GM21367 (cell line): ENCODE data around the gene ARHGAP24.

Experiments
- ATAC-seq: cut with Tn5 transposase; IDR thresholded peaks from one replicate; pipeline ENCODE4 v1.9.1; 2021; ENCODE audit not compliant: unreplicated experiment

Gene ARHGAP24

DNA sequence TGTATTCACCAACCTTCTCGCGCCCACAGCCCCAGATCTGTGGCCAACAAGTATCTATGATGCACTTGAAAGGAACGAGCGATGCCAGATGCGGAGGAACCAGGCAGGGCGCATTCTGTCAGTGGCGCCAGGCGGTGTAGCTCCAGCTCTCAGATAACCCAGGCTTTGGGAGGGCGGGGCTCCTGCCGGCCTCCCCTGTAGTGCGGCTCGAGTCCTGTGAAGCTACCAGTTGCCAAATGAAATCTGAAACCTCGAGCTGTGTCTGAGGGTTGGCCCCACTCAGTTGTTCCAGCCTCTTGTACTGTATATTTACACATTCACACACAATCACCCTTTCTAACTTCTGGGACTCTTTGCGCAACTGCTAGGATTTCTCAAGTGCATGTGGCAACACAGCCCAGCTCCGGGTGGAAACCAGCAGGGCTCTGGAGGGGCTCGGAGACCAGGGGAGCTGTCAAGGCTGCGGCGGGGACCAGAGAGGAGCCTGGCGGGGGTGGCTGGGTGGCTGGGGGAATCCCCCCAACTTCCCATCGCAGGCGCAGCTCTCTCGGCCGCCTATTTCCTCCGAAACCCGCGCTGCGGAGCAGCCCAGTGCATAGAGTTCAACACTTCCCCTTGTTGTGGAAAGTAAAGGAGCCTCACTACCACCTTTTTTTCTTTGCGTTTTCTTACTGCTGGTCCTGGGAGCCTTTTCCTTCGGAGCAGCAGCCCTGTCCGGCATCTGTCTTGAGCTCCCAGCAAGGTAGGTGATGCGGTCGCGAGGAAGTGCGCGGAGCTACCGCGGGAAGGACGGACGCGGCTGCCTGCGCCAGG is at the start of gene ARHGAP24:
ARHGAP24 (plus strand) TSS at position 333 of the 813 bp plus-strand sequence.
- ATAC-seq = peak; percentile 88

- no peak for ATAC-seq
Measured at GRCh38 chr4:85426366-85426765, 48.6 kb upstream of the ARHGAP24 start.

DNA sequence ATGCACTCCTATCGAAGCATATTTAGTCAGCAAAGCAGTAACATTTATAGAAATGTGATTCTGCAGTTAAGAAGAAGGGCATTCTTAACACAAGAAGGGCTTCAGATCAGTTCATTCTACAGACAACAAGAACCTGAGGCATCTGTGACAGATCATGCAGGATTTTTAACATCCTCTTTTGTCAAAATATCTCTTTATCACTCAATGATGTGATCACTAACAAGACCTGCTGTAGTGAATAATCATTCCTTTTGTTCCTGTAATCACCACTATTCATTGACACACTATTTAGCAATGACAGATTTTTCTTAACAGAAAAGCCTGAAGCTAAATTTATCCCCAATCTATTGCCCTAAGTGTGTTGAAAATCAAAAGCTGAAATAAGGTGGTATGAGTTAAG is 47.8 kb upstream of the ARHGAP24 start:
- ATAC-seq = no peak

GRCh38 chr4:85430226-85430625 is 44.7 kb upstream of the ARHGAP24 start:
- no peak for ATAC-seq

- no peak for ATAC-seq
Measured at GRCh38 chr4:85430697-85431096, 44.3 kb upstream of the ARHGAP24 start.

DNA sequence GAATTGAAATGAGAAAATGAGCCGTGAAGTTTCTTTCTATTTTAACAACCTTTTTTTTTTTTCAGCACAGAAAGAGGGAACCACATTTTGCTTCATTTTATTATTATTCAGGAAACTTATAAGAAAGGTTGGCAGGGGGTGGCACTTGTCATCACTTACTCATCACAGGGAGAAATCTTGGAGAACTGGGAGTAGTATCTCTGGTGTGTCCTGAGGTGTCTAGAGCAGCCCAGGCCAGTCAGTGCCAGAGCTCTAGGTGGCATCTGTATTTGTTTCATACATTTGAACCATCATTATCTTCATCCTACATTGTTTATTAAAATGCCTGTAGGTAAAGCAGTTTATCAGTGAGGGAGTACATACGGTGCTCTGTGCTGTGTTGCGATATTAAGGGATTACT is 43.8 kb upstream of the ARHGAP24 start:
- ATAC-seq = no peak

- no peak for ATAC-seq
Measured at GRCh38 chr4:85431881-85432485, 43.0 kb upstream of the ARHGAP24 start.

DNA sequence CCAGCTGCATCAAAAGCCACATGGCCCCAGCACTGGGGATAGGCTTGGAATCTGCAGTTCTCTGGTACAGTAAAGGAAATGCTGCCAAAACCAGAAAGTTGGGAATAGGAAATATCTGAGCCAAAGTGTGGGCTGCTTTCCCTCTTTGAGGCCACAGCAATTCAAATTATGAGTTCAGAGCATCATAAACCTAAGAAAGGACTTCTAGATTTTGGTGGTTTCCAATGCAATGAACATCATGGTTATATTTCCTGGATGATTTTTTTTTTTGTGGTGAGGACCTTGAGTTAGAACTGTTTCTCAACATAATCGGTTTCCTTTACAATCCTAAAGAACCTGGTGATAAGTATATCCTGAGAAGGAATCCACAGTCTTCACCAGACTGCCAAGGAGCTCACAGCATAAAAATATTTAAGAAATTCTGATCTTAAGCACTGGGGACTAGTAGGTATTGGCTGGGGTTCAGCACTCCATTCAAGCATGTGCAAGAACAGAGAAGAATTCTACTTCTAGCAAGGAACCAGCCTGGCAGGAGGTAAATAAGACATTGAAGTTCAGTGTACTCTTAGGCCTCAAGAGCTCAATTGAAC is 29.8 kb upstream of the ARHGAP24 start:
- no peak for ATAC-seq

GRCh38 chr4:85446141-85446861 is 28.6 kb upstream of the ARHGAP24 start:
- no peak for ATAC-seq

DNA sequence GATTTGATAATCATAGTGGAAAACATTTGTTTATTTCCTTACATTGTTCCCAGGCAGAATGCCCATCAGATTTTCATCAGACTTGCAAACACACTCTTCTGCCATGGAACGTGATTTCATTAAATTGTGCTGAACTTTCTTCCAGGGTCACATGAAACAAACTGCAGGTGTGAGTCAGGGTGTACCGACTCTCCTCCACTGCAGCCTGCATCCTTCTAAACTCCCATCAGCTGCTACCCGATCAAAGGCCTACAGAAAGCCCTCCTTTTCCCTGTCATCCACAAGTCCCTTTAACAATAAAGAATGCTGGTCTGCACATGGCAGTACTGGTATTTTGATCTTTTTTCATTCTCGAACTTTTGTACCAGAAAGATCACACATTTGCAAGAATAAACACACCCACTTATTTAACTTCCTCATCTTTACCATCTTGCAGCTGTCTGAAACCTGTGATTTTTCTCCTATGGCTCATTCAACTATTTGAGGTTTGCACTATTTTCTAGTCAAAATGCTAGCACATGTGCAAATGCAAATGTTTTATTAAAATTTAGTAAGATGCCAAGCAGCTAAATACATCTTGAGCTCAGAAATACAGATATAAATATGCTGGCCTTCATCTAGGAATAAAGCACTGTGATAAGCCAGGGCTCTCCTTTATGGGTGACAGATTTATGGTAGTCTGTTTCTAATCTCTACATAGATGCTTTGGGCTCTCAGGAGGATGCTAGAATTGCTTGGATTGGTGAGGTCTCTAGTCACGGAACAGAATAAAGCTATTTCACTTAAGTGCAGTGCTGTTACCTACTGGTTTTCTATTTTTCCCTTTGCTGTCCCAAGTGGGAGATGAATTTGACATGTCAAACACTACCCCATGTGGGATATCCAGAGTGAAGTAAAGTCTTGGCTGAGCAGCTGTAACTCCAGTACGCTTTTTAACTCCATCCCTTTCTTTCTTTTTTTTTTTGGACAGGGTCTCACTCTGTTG is 25.8 kb upstream of the ARHGAP24 start:
- peak; percentile 56 for ATAC-seq

GRCh38 chr4:85452058-85452731 is 22.8 kb upstream of the ARHGAP24 start:
- ATAC-seq = no peak

DNA sequence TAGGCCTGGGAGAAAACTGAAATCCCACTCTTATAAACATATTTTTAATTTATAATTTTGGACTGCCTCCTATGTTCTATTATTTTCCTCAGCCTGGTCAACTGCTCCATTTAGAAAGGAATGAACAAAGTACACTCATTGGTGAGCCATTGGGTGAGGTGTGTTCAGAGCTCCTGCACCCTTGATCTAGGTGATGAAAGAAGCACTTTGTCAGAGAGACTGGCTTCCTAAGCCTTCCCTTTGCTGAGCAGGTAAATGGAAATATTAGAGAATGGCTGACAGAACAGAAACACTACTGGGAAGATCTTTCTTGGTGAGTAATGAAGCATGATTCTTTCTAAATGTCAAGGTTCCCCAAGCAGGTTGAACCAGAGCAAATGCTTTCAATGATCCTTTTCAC is 19.0 kb upstream of the ARHGAP24 start:
- no peak for ATAC-seq

GRCh38 chr4:85457752-85458467 is 17.0 kb upstream of the ARHGAP24 start:
- no peak for ATAC-seq

GRCh38 chr4:85459736-85460135 is 15.2 kb upstream of the ARHGAP24 start:
- no peak for ATAC-seq

DNA sequence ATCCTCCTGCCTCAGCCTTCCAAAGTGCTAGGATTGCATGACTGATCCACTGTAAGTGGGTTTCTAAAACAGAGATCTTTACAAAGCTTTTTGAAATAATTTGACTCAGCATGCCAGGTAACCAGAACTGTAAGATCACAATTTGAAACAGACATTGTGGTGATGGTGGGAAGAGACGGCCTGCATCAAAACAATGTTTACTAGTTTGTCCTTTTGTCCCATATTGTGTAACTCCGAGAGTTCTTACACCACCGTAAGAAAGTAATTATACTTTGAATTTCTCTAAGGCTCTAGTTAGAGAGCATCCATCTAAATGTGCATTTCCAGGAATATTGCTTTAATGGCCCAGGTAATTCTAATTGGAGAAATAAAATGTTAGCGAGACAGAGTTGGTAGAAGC is 594 bp upstream of the ARHGAP24 start:
- no peak for ATAC-seq

- no peak for ATAC-seq
Measured at GRCh38 chr4:85475631-85476233, 782 bp downstream of the ARHGAP24 start.

- no peak for ATAC-seq
Measured at GRCh38 chr4:85476381-85476780, 1.4 kb downstream of the ARHGAP24 start.

- no peak for ATAC-seq
Measured at GRCh38 chr4:85477534-85477933, 2.6 kb downstream of the ARHGAP24 start.

DNA sequence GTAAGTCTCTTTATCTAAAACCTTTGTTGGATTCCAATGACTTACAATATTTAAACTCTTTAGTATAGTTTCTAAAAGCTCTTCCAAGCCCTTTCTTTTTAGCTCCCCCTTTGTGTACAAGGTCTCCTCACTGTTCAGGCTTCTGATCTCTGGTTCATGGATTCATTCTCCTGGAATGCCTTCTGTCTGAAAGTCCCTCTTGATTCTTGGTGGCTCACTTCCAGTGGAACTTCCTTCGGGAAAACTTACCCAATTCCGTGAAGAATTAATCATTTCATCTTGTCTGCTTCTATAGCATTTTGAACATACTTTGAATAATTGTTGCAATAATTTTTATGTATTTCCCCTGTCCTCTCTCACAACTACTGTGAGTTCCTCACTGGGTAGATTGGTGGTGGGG is 3.6 kb downstream of the ARHGAP24 start:
- ATAC-seq = no peak
